GM10248 (cell line): ENCODE measurements around the gene GPR143.
A peak's percentile ranks its signal among the peaks of the same experiment; 100 is the strongest.

Experiments
- CTCF ChIA-PET: fragments of 300-600 bp; sonication (Branson Sonifier 250); formaldehyde crosslinking; extraction: SDS; loops from one replicate; lab custom pipeline; 2021; ENCODE audit warnings: antibody characterized with exemption; lab: Yijun Ruan, JAX
- POLR2A ChIA-PET: fragments of 350-650 bp; sonication (Branson Sonifier 250); formaldehyde crosslinking; extraction: SDS; loops from one replicate; lab custom pipeline; 2020; ENCODE audit warnings: antibody characterized with exemption; lab: Yijun Ruan, JAX
- DNase-seq: peaks from one replicate; pipeline ENCODE4 v3.0.0; 2012; ENCODE audit errors: extremely low spot score
- CTCF ChIP-seq: IDR thresholded peaks from 2 replicates; pipeline ENCODE4 v1.5.1; 2012; ENCODE audit warnings: mild to moderate bottlenecking, low read depth; ENCODE audit errors: extremely low read depth, missing control alignments, control extremely low read depth

Gene GPR143

GRCh38 chrX:9681011-9681410 is 84.6 kb downstream of the GPR143 start:
- CTCF ChIA-PET: no interaction called here
- no peak for TF ChIP-seq CTCF
- no peak for DNase-seq
- POLR2A ChIA-PET: no interaction called here

GRCh38 chrX:9678215-9678965 is 87.3 kb downstream of the GPR143 start:
- no peak for TF ChIP-seq CTCF
- POLR2A ChIA-PET: no interaction called here
- CTCF ChIA-PET: no interaction called here
- no peak for DNase-seq

GRCh38 chrX:9677098-9677739 is 88.4 kb downstream of the GPR143 start:
- POLR2A ChIA-PET: no interaction called here
- CTCF ChIA-PET: no interaction called here
- TF ChIP-seq CTCF: no peak
- peak; percentile 72 for DNase-seq

- ChIA-PET POLR2A (no interaction called here), CTCF (no interaction called here)
- no peak for DNase-seq
- TF ChIP-seq CTCF: no peak
Observed at GRCh38 chrX:9676738-9677097, 88.9 kb downstream of the GPR143 start.

- TF ChIP-seq CTCF: no peak
- no peak for DNase-seq
- ChIA-PET CTCF (no interaction called here), POLR2A (no interaction called here)
Observed at GRCh38 chrX:9676306-9676705, 89.3 kb downstream of the GPR143 start.
